Measurements from ENCODE around the gene ALG8. TPM values are rescaled to one million over a fixed set of nuclear protein-coding genes. Genes with fewer than 3 reads are reported as not detected.

ALG8 gene
- total RNA-seq, 2 experiments from 2014 or later, result 48.6 to 52.9 TPM

DNA sequence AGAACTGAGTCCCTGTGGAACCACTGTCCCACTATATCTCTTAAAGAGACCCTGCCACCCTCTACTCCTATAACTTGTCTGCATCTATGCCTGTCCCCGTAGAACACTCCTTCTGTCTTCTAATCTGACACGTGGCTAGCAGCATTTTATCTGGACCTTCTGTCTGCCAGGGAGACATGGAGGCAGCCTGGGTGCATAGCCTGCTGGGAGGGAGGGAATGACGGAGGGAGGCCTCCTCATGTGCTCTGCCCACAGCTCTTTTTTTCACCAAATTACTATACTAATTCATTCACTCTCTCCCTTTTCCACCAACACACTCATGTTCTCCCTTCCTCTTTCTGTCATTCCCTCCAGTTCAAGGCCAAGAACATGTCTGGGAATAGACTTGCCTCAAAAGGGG lies 83.3 kb downstream of the ALG8 start:
- CTCF ChIA-PET, result no interaction called here
- POLR2A ChIA-PET, result no interaction called here

- ChIA-PET CTCF (interaction anchor here (0.7 kb wide), 1 partner anchor 45 kb away, joined by 3 read pairs; no protein-coding TSS in a partner anchor), POLR2A (no interaction called here)
Measured at GRCh38 chr11:78054971-78055370, 84.5 kb downstream of the ALG8 start.

DNA sequence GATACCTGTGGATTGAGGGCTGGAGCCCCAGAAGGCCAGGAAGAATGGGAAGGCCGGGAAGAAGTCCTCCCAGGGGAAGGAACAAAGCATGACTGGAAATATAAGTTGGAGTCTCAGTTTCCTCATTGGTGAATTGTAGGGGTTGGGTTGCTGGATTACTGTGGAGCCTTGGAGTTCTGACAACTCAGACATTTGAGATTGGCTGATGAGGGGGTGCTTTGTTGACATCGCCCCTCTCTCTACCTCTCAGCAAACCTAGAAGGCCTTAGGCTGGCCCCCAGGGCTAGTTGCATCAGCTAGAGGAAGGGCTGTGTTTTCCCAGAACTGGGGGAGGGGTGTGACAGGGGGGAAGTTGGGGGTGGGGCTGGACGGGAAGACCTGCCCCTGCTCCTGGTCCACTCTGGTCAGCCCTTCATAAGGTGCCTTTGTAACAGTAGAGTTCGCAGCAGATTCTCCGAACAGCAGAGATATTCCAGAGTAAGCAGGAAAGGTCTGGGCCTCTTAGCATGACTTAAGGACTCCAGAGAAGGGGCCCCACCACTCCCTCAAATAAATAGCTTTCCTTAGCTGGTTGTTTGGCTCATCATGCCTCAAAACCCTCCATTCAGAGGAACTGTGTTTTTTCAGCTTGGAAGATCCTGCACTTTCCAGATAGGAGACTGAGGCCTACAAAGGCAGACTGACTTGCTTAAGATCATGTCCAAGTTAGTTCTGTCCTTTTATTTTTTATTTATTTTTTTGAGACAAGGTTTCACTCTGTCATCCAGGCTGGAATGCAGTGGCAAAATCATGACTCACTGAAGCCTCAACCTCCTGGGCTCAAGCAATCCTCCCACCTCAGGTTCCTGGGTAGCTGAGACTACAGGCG lies 88.2 kb downstream of the ALG8 start:
- POLR2A ChIA-PET, result no interaction called here
- CTCF ChIA-PET, result no interaction called here

Other genes starting within 250 kb of the ALG8 start
- 10 to 100 TPM; 48.0 to 49.0 TPM for gene INTS4, start 145.0 kb downstream of the ALG8 start, total RNA-seq
- gene KCTD14, start 116.3 kb downstream of the ALG8 start, total RNA-seq, result under 1 TPM in 1 of 2 experiments, not detected in 1; 0.27 TPM
- gene THRSP, start 75.8 kb downstream of the ALG8 start, total RNA-seq, result not detected
- 100 to 1,000 TPM; 218 to 219 TPM for gene NDUFC2, start 59.8 kb downstream of the ALG8 start, total RNA-seq
- gene KCTD21, start 49.0 kb upstream of the ALG8 start, total RNA-seq, result 1 to 10 TPM; 3.9 to 4.9 TPM
- 1 to 10 TPM; 4.5 to 5.5 TPM for gene USP35, start 49.3 kb upstream of the ALG8 start, total RNA-seq